Small intestine (tissue), 7 donors: Measurements from ENCODE around the gene DCANP1. TPM values are rescaled to one million over a fixed set of nuclear protein-coding genes. Genes with fewer than 3 reads are reported as not detected.

Experiments used
- DNase-seq, 2 donors: peaks; one replicate each; pipeline versions ENCODE4 v3.0.0 to v3.0.0-alpha.2; 2013
- FAIRE-seq: peaks from 2 replicates; lab custom pipeline; 2012; peaks lifted over from hg19 to GRCh38; lab: Jason Lieb, UNC
- H3K27ac ChIP-seq, 3 donors: one replicate each; pipeline ENCODE4 v1.5.1; 2013; ENCODE audit warnings: low read length in 2 of 3, mild to moderate bottlenecking in 2 of 3, control low read depth in 1 of 3, inconsistent platforms in 1 of 3, low read depth in 1 of 3, moderate library complexity in 1 of 3
- H3K27me3 ChIP-seq, 3 donors: one replicate each; pipeline ENCODE4 v1.6.1; 2013; ENCODE audit warnings: low read length in 3 of 3, inconsistent platforms in 1 of 3; ENCODE audit not compliant: control insufficient read depth in 3 of 3, insufficient read depth in 3 of 3
- H3K36me3 ChIP-seq, 3 donors: one replicate each; pipeline ENCODE4 v1.6.1; 2013; ENCODE audit warnings: low read length in 3 of 3, inconsistent platforms in 1 of 3, low read depth in 1 of 3, mild to moderate bottlenecking in 1 of 3, moderate library complexity in 1 of 3; ENCODE audit not compliant: control insufficient read depth in 3 of 3, insufficient read depth in 2 of 3
- H3K4me1 ChIP-seq, 3 donors: one replicate each; pipeline ENCODE4 v1.6.1; 2013; ENCODE audit warnings: low read length in 2 of 3, inconsistent platforms in 1 of 3, low read depth in 1 of 3, mild to moderate bottlenecking in 1 of 3, moderate library complexity in 1 of 3; ENCODE audit not compliant: control insufficient read depth in 3 of 3, insufficient read depth in 2 of 3
- H3K4me3 ChIP-seq, 3 donors: one replicate each; pipeline ENCODE4 v1.5.1; 2013; ENCODE audit warnings: low read length in 3 of 3, control low read depth in 1 of 3, inconsistent platforms in 1 of 3, low read depth in 1 of 3, mild to moderate bottlenecking in 1 of 3, moderate library complexity in 1 of 3
- H3K9me3 ChIP-seq, 2 donors: one replicate each; pipeline ENCODE4 v1.6.1; 2013; ENCODE audit warnings: low read depth in 1 of 2, low read length in 1 of 2; ENCODE audit not compliant: control insufficient read depth in 2 of 2, insufficient read depth in 1 of 2
- WGBS, 3 donors: extraction: QIAGEN DNeasy Blood & Tissue Kit; methylation state at CpG; one replicate each; pipeline ENCODE4 v1.1.7; 2013; 5-methylcytosine and 5-hydroxymethylcytosine counted together
- polyA plus RNA-seq, 4 donors: library from polyadenylated mRNA; stranded (reverse) in 3 of 4; unstranded in 1 of 4; fragments of 200-250 nt in 3 of 4; fragments of 120-200 nt in 1 of 4; gene quantifications; one replicate each; pipeline versions ENCODE4 v1.2.1 to v1.2.3, GENCODE V29; 2013
- donor health status: healthy with polysubstance abuse.
- donor health status: control.
- donor health status: control.
- donor health status: Bipolar disorder and iron deficiency.
- donor health status: healthy.

Gene DCANP1
- polyA plus RNA-seq, 4 donors = 0.01 to 0.43 TPM; not detected in 2

GRCh38 chr5:135417083-135417482, 30.1 kb downstream of the DCANP1 start:
- Histone ChIP-seq H3K9me3 (no peaks in the 10 kb centered on the region), H3K27me3 (no peaks in the 10 kb centered on the region), H3K4me3 (no peak overlapping the region), H3K36me3 (no peaks in the 10 kb centered on the region), H3K27ac (no peak overlapping the region), H3K4me1 (no peaks in the 10 kb centered on the region)
- FAIRE-seq (no peak), DNase-seq (no peak)

GRCh38 chr5:135405082-135405481, 42.1 kb downstream of the DCANP1 start:
- Histone ChIP-seq H3K4me3 (no peak overlapping the region), H3K9me3 (peaks cover 0 to 6% of the 10 kb centered on the region in 2 donors), H3K27me3 (no peaks in the 10 kb centered on the region), H3K4me1 (peaks cover 0 to 11% (median 0%) of the 10 kb centered on the region in 3 donors), H3K36me3 (no peaks in the 10 kb centered on the region), H3K27ac (no peak overlapping the region)
- no peak for FAIRE-seq
- WGBS, 3 donors = 79 to 85% (median 83%) methylated on average over 2 of the region's 2 CpGs
- DNase-seq = no peak

- WGBS, 3 donors = 85 to 95% (median 92%) methylated on average over 2 of the region's 2 CpGs
- no peak for DNase-seq
- no peaks in the 10 kb centered on the region for H3K27me3 ChIP-seq
- H3K4me3 ChIP-seq = no peak overlapping the region
- H3K27ac ChIP-seq = no peak overlapping the region
- H3K4me1 ChIP-seq = peaks cover 3 to 19% (median 12%) of the 10 kb centered on the region in 3 donors
- H3K36me3 ChIP-seq = peaks cover 0 to 1% (median 0%) of the 10 kb centered on the region in 3 donors
- FAIRE-seq = no peak
- H3K9me3 ChIP-seq = peaks cover 0 to 3% of the 10 kb centered on the region in 2 donors
Measured at GRCh38 chr5:135402031-135402430, 45.1 kb downstream of the DCANP1 start.

GRCh38 chr5:135400866-135401265, 46.3 kb downstream of the DCANP1 start:
- Histone ChIP-seq H3K4me1 (peaks cover 4 to 28% (median 15%) of the 10 kb centered on the region in 3 donors), H3K27ac (peak overlapping the region in 1 of 3 donors; percentile 65), H3K27me3 (no peaks in the 10 kb centered on the region), H3K9me3 (peaks cover 0 to 3% of the 10 kb centered on the region in 2 donors), H3K36me3 (peaks cover 0 to 10% (median 0%) of the 10 kb centered on the region in 3 donors), H3K4me3 (no peak overlapping the region)
- 22 to 50% (median 34%) methylated on average over 5 of the region's 5 CpGs for WGBS, 3 donors
- DNase-seq (peak; percentile 74 to 75), FAIRE-seq (no peak)

- FAIRE-seq = no peak
- peak overlapping the region; percentile 57 to 98 (median 90) for H3K27ac ChIP-seq
- 42 to 79% (median 77%) methylated on average over 25 of the region's 25 CpGs for WGBS, 3 donors
Measured at GRCh38 chr5:135399794-135400542, 47.2 kb downstream of the DCANP1 start.

GRCh38 chr5:135398855-135399793, 48.0 kb downstream of the DCANP1 start, which contains the start of gene MACROH2A1:
Gene MACROH2A1 (minus strand): TSS chr5:135399231. CDS start chr5:135389093, 10,138 bp downstream.
- Histone ChIP-seq H3K9me3 (no peaks in the 10 kb centered on the region), H3K36me3 (peaks cover 0 to 10% (median 0%) of the 10 kb centered on the region in 3 donors), H3K27me3 (no peaks in the 10 kb centered on the region), H3K4me3 (peak within 1 kb of the TSS; percentile 76 to 94 (median 90)), H3K27ac (peak within 1 kb of the TSS; percentile 57 to 98 (median 93)), H3K4me1 (peaks cover 4 to 43% (median 28%) of the 10 kb centered on the region in 3 donors)
- FAIRE-seq = no peak
- WGBS, 3 donors = 1 to 6% (median 5%) methylated on average over 85 to 109 of the region's 109 CpGs
- peak; percentile 87 to 94 for DNase-seq

More at GRCh38 chr5:135399794-135400542, 47.2 kb downstream of the DCANP1 start:
- Histone ChIP-seq H3K4me1 (peaks cover 4 to 36% (median 23%) of the 10 kb centered on the region in 3 donors), H3K4me3 (peak overlapping the region; percentile 76 to 94 (median 90)), H3K36me3 (peaks cover 0 to 10% (median 0%) of the 10 kb centered on the region in 3 donors), H3K9me3 (peaks cover 0 to under 1% of the 10 kb centered on the region in 2 donors), H3K27me3 (no peaks in the 10 kb centered on the region)
- DNase-seq = no peak

- Histone ChIP-seq H3K27ac (peak overlapping the region; percentile 57 to 98 (median 93)), H3K4me3 (peak overlapping the region; percentile 76 to 94 (median 90)), H3K4me1 (peaks cover 4 to 47% (median 30%) of the 10 kb centered on the region in 3 donors), H3K36me3 (peaks cover 0 to 14% (median 0%) of the 10 kb centered on the region in 3 donors), H3K27me3 (no peaks in the 10 kb centered on the region), H3K9me3 (no peaks in the 10 kb centered on the region)
- peak; percentile 80 to 89 for DNase-seq
- WGBS, 3 donors = 0% methylated on average over 41 to 43 of the region's 43 CpGs
- FAIRE-seq = no peak
Measured at GRCh38 chr5:135398160-135398854, 48.8 kb downstream of the DCANP1 start.
